Osteocyte (in vitro differentiated cells): ENCODE results near the gene CSNK1G1. TPM values are rescaled to one million over a fixed set of nuclear protein-coding genes. Genes with fewer than 3 reads are reported as not detected.

ENCODE experiments used
- DNase-seq: peaks from one replicate; pipeline ENCODE4 v3.0.0; 2021; ENCODE audit warnings: mixed read lengths; ENCODE audit not compliant: unreplicated experiment; ENCODE audit errors: extremely low spot score
- H3K27ac Mint-ChIP-seq: one replicate; pipeline ENCODE4 v1.8.0; 2021; ENCODE audit warnings: mild to moderate bottlenecking, mixed read lengths; ENCODE audit not compliant: unreplicated experiment
- H3K27me3 Mint-ChIP-seq: one replicate; pipeline ENCODE4 v1.8.0; 2021; ENCODE audit warnings: mixed read lengths; ENCODE audit not compliant: unreplicated experiment
- H3K36me3 Mint-ChIP-seq: one replicate; pipeline ENCODE4 v1.8.0; 2021; ENCODE audit warnings: mixed read lengths; ENCODE audit not compliant: unreplicated experiment
- H3K4me1 Mint-ChIP-seq: one replicate; pipeline ENCODE4 v1.8.0; 2021; ENCODE audit warnings: mixed read lengths; ENCODE audit not compliant: unreplicated experiment
- H3K4me3 Mint-ChIP-seq: one replicate; pipeline ENCODE4 v1.8.0; 2021; ENCODE audit warnings: mild to moderate bottlenecking, moderate library complexity, mixed read lengths; ENCODE audit not compliant: unreplicated experiment
- H3K9me3 Mint-ChIP-seq: one replicate; pipeline ENCODE4 v1.8.0; 2021; ENCODE audit warnings: mixed read lengths; ENCODE audit not compliant: unreplicated experiment
- total RNA-seq: library from RNA; stranded (reverse); gene quantifications from 2 replicates; pipeline ENCODE4 v1.2.1, GENCODE V29; 2021
- TF ChIP-seq, protein P1 (sequence below): fragments of 200-600 bp; sonication (generic); IDR thresholded peaks from 2 replicates; pipeline ENCODE4 v1.5.0; 2021; ENCODE audit warnings: antibody characterized with exemption, mild to moderate bottlenecking, moderate library complexity

CSNK1G1 gene
- total RNA-seq, 1 donor from 2014 or later = 22.2 TPM

DNA sequence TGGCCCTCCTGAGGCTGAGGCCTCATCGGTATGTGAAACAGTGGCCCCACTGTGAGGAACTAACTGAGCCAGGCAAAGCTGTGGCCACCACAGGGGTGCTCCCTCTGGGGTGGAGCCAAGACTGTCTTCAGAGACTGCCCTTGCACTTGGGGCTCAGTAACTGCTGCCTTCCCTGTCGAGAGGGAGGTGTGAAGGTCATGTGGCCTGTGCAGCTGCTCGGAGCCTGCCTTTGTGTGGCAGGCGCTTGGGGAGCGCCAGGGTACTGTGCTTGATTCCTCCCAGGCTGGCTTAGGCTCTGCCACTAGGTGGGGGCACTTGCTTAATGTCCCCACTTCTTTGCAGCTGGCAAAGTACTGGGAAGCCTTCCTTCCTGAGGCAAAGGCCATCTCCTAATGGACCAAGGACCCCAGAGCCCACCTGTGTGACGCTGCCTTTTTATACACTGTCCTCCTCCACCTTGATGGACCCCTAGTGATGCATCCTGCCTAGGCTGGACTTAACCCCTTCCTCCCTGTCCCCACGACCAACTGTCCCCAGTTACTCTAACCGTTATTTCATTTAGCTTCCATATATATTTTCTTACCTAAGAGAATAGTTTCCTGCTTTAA is 218.6 kb downstream of the CSNK1G1 start:
- Mint-ChIP-seq H3K27ac (no peak overlapping the region), H3K4me1 (no peaks in the 10 kb centered on the region), H3K27me3 (no peaks in the 10 kb centered on the region), H3K9me3 (no peaks in the 10 kb centered on the region), H3K4me3 (no peak overlapping the region), H3K36me3 (peaks cover 44% of the 10 kb centered on the region)
- TF ChIP-seq, protein P1, sequence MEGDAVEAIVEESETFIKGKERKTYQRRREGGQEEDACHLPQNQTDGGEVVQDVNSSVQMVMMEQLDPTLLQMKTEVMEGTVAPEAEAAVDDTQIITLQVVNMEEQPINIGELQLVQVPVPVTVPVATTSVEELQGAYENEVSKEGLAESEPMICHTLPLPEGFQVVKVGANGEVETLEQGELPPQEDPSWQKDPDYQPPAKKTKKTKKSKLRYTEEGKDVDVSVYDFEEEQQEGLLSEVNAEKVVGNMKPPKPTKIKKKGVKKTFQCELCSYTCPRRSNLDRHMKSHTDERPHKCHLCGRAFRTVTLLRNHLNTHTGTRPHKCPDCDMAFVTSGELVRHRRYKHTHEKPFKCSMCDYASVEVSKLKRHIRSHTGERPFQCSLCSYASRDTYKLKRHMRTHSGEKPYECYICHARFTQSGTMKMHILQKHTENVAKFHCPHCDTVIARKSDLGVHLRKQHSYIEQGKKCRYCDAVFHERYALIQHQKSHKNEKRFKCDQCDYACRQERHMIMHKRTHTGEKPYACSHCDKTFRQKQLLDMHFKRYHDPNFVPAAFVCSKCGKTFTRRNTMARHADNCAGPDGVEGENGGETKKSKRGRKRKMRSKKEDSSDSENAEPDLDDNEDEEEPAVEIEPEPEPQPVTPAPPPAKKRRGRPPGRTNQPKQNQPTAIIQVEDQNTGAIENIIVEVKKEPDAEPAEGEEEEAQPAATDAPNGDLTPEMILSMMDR = no peak
- peak; percentile 57 for DNase-seq

DNA sequence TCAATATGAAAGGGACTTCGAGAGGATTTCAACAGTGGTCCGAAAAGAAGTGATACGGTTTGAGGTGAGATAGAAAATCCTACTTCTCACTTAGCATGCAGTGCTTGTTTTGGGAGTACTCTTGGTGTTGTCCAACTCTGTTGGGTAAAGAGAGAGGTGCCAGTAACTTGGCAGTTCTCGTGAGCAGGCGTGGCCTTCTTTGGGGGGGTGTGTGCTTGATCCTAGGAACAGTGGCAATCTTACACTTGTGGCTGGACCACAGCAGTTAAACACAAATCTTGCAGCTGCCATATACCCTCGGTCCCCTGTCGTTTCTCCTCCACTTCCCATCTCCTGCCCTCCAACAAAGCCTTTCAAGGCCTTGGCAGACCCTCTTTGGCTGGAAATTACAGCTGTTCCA is 219.6 kb downstream of the CSNK1G1 start:
- TF ChIP-seq, protein P1 = no peak
- H3K4me3 Mint-ChIP-seq = no peak overlapping the region
- H3K36me3 Mint-ChIP-seq = peaks cover 45% of the 10 kb centered on the region
- H3K4me1 Mint-ChIP-seq = no peaks in the 10 kb centered on the region
- no peak overlapping the region for H3K27ac Mint-ChIP-seq
- H3K9me3 Mint-ChIP-seq = no peaks in the 10 kb centered on the region
- DNase-seq = peak; percentile 1
- H3K27me3 Mint-ChIP-seq = no peaks in the 10 kb centered on the region

DNA sequence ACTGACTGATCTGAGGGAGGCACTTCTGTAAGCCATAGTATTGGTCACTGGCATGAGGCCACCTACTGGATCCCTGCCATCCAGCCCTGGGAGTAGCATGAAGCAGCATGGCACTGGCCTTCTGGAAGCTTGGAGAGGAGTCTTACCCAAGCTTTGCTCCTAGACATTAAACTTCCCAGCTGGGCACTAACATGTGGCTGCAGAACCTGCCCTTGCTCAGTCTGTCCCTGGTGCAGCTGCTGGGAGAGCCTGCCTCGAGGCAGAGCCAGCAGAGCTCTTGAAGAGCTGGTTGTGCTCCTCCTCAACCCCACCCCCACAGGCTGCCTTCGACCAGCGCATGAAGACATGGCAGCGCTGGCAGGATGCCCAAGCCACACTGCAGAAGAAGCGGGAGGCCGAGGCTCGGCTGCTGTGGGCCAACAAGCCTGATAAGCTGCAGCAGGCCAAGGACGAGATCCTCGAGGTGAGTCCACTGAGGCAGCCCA is 221.6 kb downstream of the CSNK1G1 start:
- H3K4me3 Mint-ChIP-seq = no peak overlapping the region

DNA sequence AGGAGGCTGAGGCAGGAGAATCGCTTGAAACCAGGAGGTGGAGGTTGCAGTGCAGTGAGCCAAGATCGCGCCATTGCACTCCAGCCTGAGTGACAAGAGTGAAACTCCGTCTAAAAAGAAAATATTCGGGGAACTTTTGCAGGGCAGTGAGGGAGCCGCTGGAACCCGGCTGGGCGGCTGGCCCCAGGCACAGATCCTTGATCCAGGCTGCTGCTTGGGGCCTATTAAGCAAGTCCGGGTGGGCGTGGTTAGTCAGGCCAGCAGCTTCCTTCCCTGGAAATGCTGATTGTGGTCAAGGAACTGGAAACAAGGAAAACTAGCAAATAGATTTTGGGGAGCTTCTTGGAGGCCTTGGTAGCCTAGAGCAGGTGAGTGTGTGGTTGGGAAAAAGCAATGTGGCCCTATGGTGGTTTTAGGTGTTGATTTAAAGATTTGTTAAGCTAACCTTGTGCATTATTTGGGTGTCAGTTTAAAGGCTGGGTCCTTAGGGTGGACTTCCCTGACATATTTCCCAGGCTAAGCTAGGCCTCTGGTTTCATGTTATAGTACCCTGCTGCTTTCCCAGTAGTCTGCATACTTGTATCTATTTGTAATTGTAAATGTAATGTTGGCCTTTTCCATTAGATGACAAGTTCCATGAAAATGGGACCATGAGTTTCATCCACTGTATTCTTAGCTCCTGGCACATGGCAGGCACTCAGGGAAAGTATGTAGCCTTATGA is 222.2 kb downstream of the CSNK1G1 start:
- Mint-ChIP-seq H3K9me3 (no peaks in the 10 kb centered on the region), H3K36me3 (peaks cover 47% of the 10 kb centered on the region), H3K4me1 (no peaks in the 10 kb centered on the region), H3K4me3 (no peak overlapping the region), H3K27ac (no peak overlapping the region), H3K27me3 (no peaks in the 10 kb centered on the region)
- TF ChIP-seq, protein P1 = no peak
- DNase-seq = no peak

More for the DNA sequence above, 221.6 kb downstream of the CSNK1G1 start:
- peaks cover 50% of the 10 kb centered on the region for H3K36me3 Mint-ChIP-seq
- no peaks in the 10 kb centered on the region for H3K4me1 Mint-ChIP-seq
- no peaks in the 10 kb centered on the region for H3K9me3 Mint-ChIP-seq
- DNase-seq = no peak
- TF ChIP-seq, protein P1 = no peak
- no peaks in the 10 kb centered on the region for H3K27me3 Mint-ChIP-seq
- no peak overlapping the region for H3K27ac Mint-ChIP-seq

DNA sequence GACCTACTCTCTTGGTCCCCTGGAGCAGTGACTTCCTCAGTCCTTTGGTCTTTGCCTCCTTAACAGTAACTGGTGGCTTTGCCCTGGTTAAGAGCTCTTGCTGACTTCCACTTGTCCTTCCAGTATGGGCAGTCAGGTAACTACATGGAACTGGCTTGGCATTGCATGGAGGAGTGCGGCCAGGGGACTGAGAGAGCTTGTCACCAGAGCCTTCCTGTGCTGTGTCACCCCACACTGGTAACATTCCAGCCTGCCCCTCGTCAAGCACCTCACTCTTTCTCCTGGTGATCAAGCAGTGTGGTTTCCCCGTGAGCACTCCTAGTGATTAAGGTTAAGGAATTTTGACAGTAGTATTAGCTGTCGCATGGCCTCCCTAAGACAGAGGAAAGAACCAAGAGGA is 223.8 kb downstream of the CSNK1G1 start:
- H3K36me3 Mint-ChIP-seq = peaks cover 57% of the 10 kb centered on the region
- no peak overlapping the region for H3K27ac Mint-ChIP-seq
- H3K9me3 Mint-ChIP-seq = no peaks in the 10 kb centered on the region
- no peaks in the 10 kb centered on the region for H3K4me1 Mint-ChIP-seq
- TF ChIP-seq, protein P1 = no peak
- no peak overlapping the region for H3K4me3 Mint-ChIP-seq
- no peak for DNase-seq
- H3K27me3 Mint-ChIP-seq = no peaks in the 10 kb centered on the region
